Colonic mucosa (tissue), 4 donors: ENCODE measurements around the gene FABP7. TPM values are rescaled to one million over a fixed set of nuclear protein-coding genes. Genes with fewer than 3 reads are reported as not detected.

Experiments used
- DNase-seq: peaks from one replicate; pipeline ENCODE4 v3.0.0-alpha.2; 2020
- H3K27ac ChIP-seq: fragments of 200-600 bp; one replicate; pipeline ENCODE4 v1.8.0; 2021
- H3K27me3 ChIP-seq: fragments of 200-600 bp; one replicate; pipeline ENCODE4 v1.8.0; 2021
- H3K36me3 ChIP-seq: fragments of 200-600 bp; one replicate; pipeline ENCODE4 v1.8.0; 2021
- H3K4me1 ChIP-seq: fragments of 200-600 bp; one replicate; pipeline ENCODE4 v1.8.0; 2021; ENCODE audit warnings: mild to moderate bottlenecking
- H3K4me3 ChIP-seq: fragments of 200-600 bp; one replicate; pipeline ENCODE4 v1.8.0; 2021
- H3K9ac ChIP-seq, 2 donors: one replicate each; pipeline ENCODE4 v1.7.0; 2013; ENCODE audit warnings: control low read depth in 2 of 2, low read depth in 2 of 2, low read length in 2 of 2
- H3K9me3 ChIP-seq: fragments of 200-600 bp; one replicate; pipeline ENCODE4 v1.8.0; 2021
- CTCF ChIP-seq: fragments of 200-600 bp; IDR thresholded peaks from one replicate; pipeline ENCODE4 v1.8.0; 2022; ENCODE audit warnings: antibody characterized with exemption, mild to moderate bottlenecking
- intact Hi-C: fragments of 100-400 bp; cut with DNase I; formaldehyde crosslinking; loops from one replicate; pipeline ENCODE4 v1.14.1; 2022
- total RNA-seq, 2 donors: library from RNA; stranded (reverse); fragmentation: NEBNext Ultra II Directional in 1 of 2; extraction: Animal tissue kit (Norgen Biotek cat#: 25700) in 1 of 2; gene quantifications; one replicate each; pipeline ENCODE4 v1.2.1, GENCODE V29; 2021
- donor health status: healthy.
- donor health status: DM: no; HTN: no; CAD: no.
- donor health status: DM: no; HTN: no; CAD: no.

FABP7 gene
- total RNA-seq, 2 donors from 2014 or later = not detected

DNA sequence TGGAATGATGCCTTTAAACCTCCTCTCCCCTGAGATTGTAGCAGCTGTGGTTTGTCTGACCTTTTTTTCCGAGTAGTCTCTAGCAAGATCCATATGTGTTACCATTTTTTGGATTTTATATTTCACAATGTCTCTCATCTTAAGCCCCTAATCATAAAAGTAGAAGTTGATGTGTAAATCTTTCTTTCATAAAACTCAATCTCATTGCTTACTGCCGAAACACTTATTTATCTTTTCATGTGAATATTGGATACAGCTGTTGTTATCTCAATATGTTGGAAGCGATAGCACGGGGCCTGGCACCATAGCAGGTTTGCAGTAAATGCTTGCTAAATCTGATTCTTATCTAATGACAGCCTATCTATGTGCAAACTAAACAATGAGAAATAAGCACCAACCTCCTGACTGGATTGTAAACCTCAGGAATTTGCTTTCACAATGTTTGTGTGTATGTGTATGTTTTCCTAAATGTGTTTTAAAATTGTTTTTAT lies 23.7 kb downstream of the FABP7 start:
- Histone ChIP-seq H3K4me3 (no peak overlapping the region), H3K9ac (no peak overlapping the region), H3K27ac (no peak overlapping the region), H3K27me3 (no peaks in the 10 kb centered on the region), H3K9me3 (no peaks in the 10 kb centered on the region), H3K4me1 (peaks cover 3% of the 10 kb centered on the region), H3K36me3 (no peaks in the 10 kb centered on the region)
- TF ChIP-seq CTCF = no peak
- DNase-seq = no peak
- intact Hi-C loops = no loop called here

- Histone ChIP-seq H3K36me3 (no peaks in the 10 kb centered on the region), H3K4me3 (no peak overlapping the region), H3K27me3 (no peaks in the 10 kb centered on the region), H3K9ac (no peak overlapping the region), H3K9me3 (no peaks in the 10 kb centered on the region), H3K4me1 (no peaks in the 10 kb centered on the region), H3K27ac (no peak overlapping the region)
- no peak for TF ChIP-seq CTCF
- DNase-seq = no peak
- intact Hi-C loops = no loop called here
Measured at GRCh38 chr6:122804962-122805485, 25.5 kb downstream of the FABP7 start.

GRCh38 chr6:122806291-122806690 lies 26.8 kb downstream of the FABP7 start:
- no peak for DNase-seq
- no peaks in the 10 kb centered on the region for H3K36me3 ChIP-seq
- intact Hi-C loops = no loop called here

DNA sequence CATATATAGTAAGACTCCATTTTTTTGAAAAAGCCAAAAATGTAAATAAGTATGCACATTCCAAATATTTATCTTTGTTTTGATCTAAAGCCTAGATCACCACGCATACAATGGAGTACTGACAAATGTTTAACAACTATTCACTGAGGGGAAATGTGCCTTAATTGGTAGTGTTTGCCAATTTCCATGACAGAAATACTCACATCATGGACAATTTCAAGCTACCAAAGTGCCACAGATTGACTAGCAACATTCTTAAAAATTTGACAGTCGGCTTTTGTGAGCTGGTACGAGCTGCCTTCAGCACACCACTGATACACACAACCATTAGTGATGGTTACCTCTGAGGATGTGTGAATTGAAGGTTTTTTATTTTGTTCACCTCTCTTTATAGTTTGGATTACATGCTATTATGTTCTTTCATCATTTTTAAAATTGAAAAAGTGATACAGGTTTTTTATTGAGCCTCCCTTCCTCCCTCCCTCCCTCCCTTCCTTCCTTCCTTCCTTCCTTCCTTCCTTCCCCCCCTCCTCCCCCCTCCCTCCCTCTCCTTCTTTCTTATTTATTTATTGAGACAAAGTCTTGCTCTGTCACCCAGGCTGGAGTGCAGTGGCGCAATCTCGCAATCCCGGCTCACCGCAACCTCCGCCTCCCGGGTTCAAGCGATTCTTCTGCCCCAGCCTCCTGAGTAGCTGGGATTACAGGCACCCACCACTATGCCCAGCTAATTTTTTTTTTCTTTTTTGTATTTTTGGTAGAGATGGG lies 28.8 kb downstream of the FABP7 start:
- Histone ChIP-seq H3K9ac (no peak overlapping the region), H3K36me3 (no peaks in the 10 kb centered on the region), H3K27me3 (no peaks in the 10 kb centered on the region), H3K9me3 (no peaks in the 10 kb centered on the region), H3K4me1 (no peaks in the 10 kb centered on the region), H3K4me3 (no peak overlapping the region), H3K27ac (no peak overlapping the region)
- intact Hi-C loops = no loop called here
- no peak for TF ChIP-seq CTCF
- no peak for DNase-seq

More at GRCh38 chr6:122806291-122806690, 26.8 kb downstream of the FABP7 start:
- no peaks in the 10 kb centered on the region for H3K27me3 ChIP-seq
- H3K4me3 ChIP-seq = no peak overlapping the region
- H3K9me3 ChIP-seq = no peaks in the 10 kb centered on the region
- H3K27ac ChIP-seq = no peak overlapping the region
- H3K4me1 ChIP-seq = no peaks in the 10 kb centered on the region
- no peak for TF ChIP-seq CTCF
- H3K9ac ChIP-seq = no peak overlapping the region

GRCh38 chr6:122809001-122809400 lies 29.5 kb downstream of the FABP7 start:
- no peaks in the 10 kb centered on the region for H3K4me1 ChIP-seq
- TF ChIP-seq CTCF = no peak
- H3K27ac ChIP-seq = no peak overlapping the region
- H3K4me3 ChIP-seq = no peak overlapping the region
- no peaks in the 10 kb centered on the region for H3K9me3 ChIP-seq
- H3K36me3 ChIP-seq = no peaks in the 10 kb centered on the region
- no peaks in the 10 kb centered on the region for H3K27me3 ChIP-seq
- intact Hi-C loops = no loop called here
- DNase-seq = no peak
- no peak overlapping the region for H3K9ac ChIP-seq
